MCF 10A (cell line): Measurements from ENCODE around the gene FRY. TPM values are rescaled to one million over a fixed set of nuclear protein-coding genes. Genes with fewer than 3 reads are reported as not detected.

Source experiments
- BruUV-seq: library from RNA; stranded (reverse); fragments of 400-500 nt; replicated peaks from 2 replicates; lab custom pipeline; 2021; lab: Mats Ljungman, UMichigan
- CTCF ChIA-PET: fragments of 300-600 bp; sonication (Branson Sonifier 250); formaldehyde crosslinking; extraction: SDS; loops from one replicate; lab custom pipeline; 2021; ENCODE audit warnings: antibody characterized with exemption, inconsistent platforms; lab: Yijun Ruan, JAX
- POLR2A ChIA-PET: fragments of 300-600, 350-650 bp; sonication (Branson Sonifier 250); formaldehyde crosslinking; extraction: SDS; loops from one replicate; lab custom pipeline; 2020; ENCODE audit warnings: antibody characterized with exemption, inconsistent platforms; lab: Yijun Ruan, JAX
- DNase-seq: peaks from one replicate; pipeline ENCODE4 v3.0.0-alpha.2; 2018; ENCODE audit not compliant: unreplicated experiment
- H3K27ac Mint-ChIP-seq: one replicate; pipeline ENCODE4 v1.8.0; 2022; ENCODE audit warnings: mild to moderate bottlenecking, low read depth, mixed read lengths; ENCODE audit not compliant: unreplicated experiment
- H3K27me3 Mint-ChIP-seq: one replicate; pipeline ENCODE4 v1.8.0; 2022; ENCODE audit warnings: mixed read lengths; ENCODE audit not compliant: insufficient read depth, unreplicated experiment
- H3K36me3 Mint-ChIP-seq: one replicate; pipeline ENCODE4 v1.8.0; 2022; ENCODE audit warnings: mild to moderate bottlenecking, moderate library complexity, mixed read lengths; ENCODE audit not compliant: insufficient read depth, unreplicated experiment
- H3K4me1 Mint-ChIP-seq: one replicate; pipeline ENCODE4 v1.8.0; 2022; ENCODE audit warnings: mixed read lengths; ENCODE audit not compliant: insufficient read depth, unreplicated experiment
- H3K4me3 Mint-ChIP-seq: one replicate; pipeline ENCODE4 v1.8.0; 2022; ENCODE audit warnings: mild to moderate bottlenecking, moderate library complexity, mixed read lengths; ENCODE audit not compliant: unreplicated experiment
- H3K9me3 Mint-ChIP-seq: one replicate; pipeline ENCODE4 v1.8.0; 2022; ENCODE audit warnings: mixed read lengths; ENCODE audit not compliant: unreplicated experiment
- intact Hi-C: fragments of 100-400 bp; cut with micrococcal nuclease; formaldehyde crosslinking; loops from 2 replicates; pipeline ENCODE4 v1.14.1; 2022
- total RNA-seq: library from RNA; stranded (reverse); gene quantifications from 2 replicates; pipeline ENCODE4 v1.2.3, GENCODE V29; 2022
- TF ChIP-seq, protein P1 (sequence below): fragments of 200-600 bp; IDR thresholded peaks from one replicate; pipeline ENCODE4 v1.8.0; 2022; ENCODE audit warnings: antibody characterized with exemption, mild to moderate bottlenecking; ENCODE audit not compliant: unreplicated experiment

The FRY gene
- total RNA-seq, 1 experiment from 2014 or later = 8.9 TPM

DNA sequence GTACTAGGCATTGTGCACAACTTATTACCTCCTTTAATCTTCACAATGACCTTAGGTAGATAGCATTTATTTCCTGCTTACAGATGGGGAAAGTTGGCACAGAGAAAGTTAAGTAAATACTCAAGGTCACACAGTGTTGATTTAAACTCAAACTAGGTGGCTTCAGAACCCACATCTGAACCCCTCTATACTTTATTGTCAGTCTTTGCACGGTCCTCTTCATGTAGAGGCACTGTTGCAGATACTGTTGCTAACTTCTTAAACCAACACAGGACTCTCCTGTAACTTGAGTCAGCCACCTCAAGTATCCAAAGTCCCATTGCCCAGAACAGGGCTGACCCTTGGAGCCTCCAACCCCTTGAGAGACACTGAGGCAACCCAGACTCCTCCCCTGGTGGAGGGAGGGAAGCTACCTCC lies 48.8 kb downstream of the FRY start:
- H3K9me3 Mint-ChIP-seq = no peaks in the 10 kb centered on the region
- intact Hi-C loops = no loop called here
- H3K27me3 Mint-ChIP-seq = no peaks in the 10 kb centered on the region
- H3K4me1 Mint-ChIP-seq = no peaks in the 10 kb centered on the region
- ChIA-PET POLR2A (interaction anchor here (1.4 kb wide), 1 partner anchor 10 kb away, joined by 3 read pairs; no protein-coding TSS in a partner anchor), CTCF (no interaction called here)
- no peaks in the 10 kb centered on the region for H3K36me3 Mint-ChIP-seq
- BruUV-seq = no TSS peak
- H3K27ac Mint-ChIP-seq = no peak overlapping the region
- DNase-seq = no peak
- TF ChIP-seq, protein P1, sequence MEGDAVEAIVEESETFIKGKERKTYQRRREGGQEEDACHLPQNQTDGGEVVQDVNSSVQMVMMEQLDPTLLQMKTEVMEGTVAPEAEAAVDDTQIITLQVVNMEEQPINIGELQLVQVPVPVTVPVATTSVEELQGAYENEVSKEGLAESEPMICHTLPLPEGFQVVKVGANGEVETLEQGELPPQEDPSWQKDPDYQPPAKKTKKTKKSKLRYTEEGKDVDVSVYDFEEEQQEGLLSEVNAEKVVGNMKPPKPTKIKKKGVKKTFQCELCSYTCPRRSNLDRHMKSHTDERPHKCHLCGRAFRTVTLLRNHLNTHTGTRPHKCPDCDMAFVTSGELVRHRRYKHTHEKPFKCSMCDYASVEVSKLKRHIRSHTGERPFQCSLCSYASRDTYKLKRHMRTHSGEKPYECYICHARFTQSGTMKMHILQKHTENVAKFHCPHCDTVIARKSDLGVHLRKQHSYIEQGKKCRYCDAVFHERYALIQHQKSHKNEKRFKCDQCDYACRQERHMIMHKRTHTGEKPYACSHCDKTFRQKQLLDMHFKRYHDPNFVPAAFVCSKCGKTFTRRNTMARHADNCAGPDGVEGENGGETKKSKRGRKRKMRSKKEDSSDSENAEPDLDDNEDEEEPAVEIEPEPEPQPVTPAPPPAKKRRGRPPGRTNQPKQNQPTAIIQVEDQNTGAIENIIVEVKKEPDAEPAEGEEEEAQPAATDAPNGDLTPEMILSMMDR = no peak
- no peak overlapping the region for H3K4me3 Mint-ChIP-seq

DNA sequence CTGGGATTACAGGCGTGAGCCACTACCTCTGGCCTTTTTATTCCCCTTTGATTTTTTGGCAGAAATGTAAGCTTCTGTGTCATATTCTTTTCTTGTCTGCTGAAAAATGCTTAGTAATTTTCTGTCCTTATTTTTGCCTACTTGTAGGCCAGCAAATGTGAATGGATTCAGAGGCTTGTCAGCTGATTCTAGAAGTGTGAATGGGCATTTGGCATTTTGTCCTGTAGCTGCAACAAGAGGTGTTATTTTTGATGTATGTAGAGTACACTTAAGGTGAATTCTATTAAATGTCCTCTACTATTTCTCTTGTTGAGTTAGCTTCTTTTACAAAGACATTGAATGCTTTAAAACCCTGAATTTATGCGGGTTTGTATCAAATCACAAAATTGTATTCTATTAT lies 50.0 kb downstream of the FRY start:
- ChIA-PET POLR2A (no interaction called here), CTCF (interaction anchor here (0.6 kb wide), 2 partner anchors 180 to 207 kb away, joined by 3 read pairs; no protein-coding TSS in a partner anchor)
- Mint-ChIP-seq H3K4me1 (no peaks in the 10 kb centered on the region), H3K9me3 (no peaks in the 10 kb centered on the region), H3K4me3 (no peak overlapping the region), H3K27ac (no peak overlapping the region), H3K27me3 (no peaks in the 10 kb centered on the region), H3K36me3 (no peaks in the 10 kb centered on the region)
- BruUV-seq = no TSS peak
- DNase-seq = no peak
- intact Hi-C loops = no loop called here
- TF ChIP-seq, protein P1 = no peak

DNA sequence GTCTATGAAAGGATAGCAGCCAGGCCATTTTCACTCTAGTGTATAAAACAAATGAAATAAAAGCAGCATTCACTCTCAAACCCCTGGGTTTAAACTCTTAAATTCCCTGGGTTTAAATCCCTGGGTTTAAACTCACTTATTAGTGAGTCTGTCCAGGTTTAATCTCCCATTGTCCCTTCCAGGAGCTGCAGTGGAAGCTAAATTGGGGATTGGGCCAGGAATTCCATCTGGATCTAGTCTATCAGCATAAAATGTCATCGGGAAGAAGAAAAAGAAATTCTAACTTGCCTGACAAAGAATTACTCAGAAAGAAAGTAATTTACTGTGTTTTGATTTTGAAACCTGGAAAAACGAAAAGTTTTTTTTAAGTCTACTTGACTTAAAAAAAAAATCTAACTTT lies 54.8 kb downstream of the FRY start:
- H3K36me3 Mint-ChIP-seq = no peaks in the 10 kb centered on the region
- H3K27ac Mint-ChIP-seq = no peak overlapping the region
- no peaks in the 10 kb centered on the region for H3K9me3 Mint-ChIP-seq
- POLR2A ChIA-PET = no interaction called here
- H3K4me3 Mint-ChIP-seq = no peak overlapping the region
- TF ChIP-seq, protein P1 = no peak
- BruUV-seq = no TSS peak
- DNase-seq = no peak
- no peaks in the 10 kb centered on the region for H3K4me1 Mint-ChIP-seq
- no peaks in the 10 kb centered on the region for H3K27me3 Mint-ChIP-seq
- CTCF ChIA-PET = interaction anchor here (0.7 kb wide), 2 partner anchors 65 to 86 kb away, joined by 4 to 5 read pairs; no protein-coding TSS in a partner anchor
- intact Hi-C loops = no loop called here

DNA sequence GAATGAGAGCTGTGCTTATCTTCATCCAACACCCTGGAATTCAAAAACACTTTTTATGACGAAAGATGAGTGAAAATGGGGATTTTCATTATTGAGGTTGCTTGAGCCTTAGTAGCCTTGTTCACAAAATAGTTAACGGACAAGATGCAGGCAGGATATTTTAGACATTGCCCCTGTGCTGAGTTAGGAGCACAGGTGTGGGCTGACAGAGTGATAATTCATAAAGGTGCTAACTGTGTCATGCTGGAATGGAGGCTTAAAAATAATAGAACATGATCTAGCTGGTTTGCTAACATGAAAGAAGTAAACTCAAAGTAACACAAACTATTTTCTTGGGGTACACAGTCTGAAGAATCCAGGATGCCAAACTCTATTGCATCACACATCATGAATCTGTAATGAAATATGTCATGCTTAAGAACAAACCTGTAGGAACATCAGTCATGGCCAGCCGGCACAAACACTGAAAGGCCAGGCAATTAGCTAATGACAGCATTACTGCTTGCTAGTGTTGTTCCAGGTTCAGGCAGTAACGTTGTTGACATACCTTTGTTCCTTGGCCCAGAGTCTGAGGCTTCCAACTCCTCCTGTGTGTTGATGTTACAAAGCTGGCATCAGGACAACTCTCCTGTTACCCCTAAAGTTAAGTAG lies 55.3 kb downstream of the FRY start:
- POLR2A ChIA-PET = no interaction called here
- no peak for DNase-seq

More for the DNA sequence above, 55.3 kb downstream of the FRY start:
- TF ChIP-seq, protein P1 = no peak
- no peaks in the 10 kb centered on the region for H3K9me3 Mint-ChIP-seq
- intact Hi-C loops = no loop called here
- H3K36me3 Mint-ChIP-seq = no peaks in the 10 kb centered on the region
- no TSS peak for BruUV-seq
- H3K27ac Mint-ChIP-seq = no peak overlapping the region
- CTCF ChIA-PET = interaction anchor here (0.7 kb wide), 1 partner anchor 85 kb away, joined by 4 read pairs; no protein-coding TSS in a partner anchor
- H3K4me3 Mint-ChIP-seq = no peak overlapping the region
- H3K4me1 Mint-ChIP-seq = no peaks in the 10 kb centered on the region
- no peaks in the 10 kb centered on the region for H3K27me3 Mint-ChIP-seq
